Muscle of back (tissue), 11 donors: ENCODE data around the gene WNT7B. TPM values are rescaled to one million over a fixed set of nuclear protein-coding genes. Genes with fewer than 3 reads are reported as not detected.
A peak's percentile ranks its signal among the peaks of the same experiment; 100 is the strongest.
"Not testable (repeated sequence)": the region's sequence is repeated elsewhere in the genome, so short reads cannot be mapped to it uniquely, and the experiment has no call there.

Experiments used
- DNase-seq, 3 donors: peaks; one replicate each; pipeline versions ENCODE4 v3.0.0 to v3.0.0-alpha.2; 2013
- polyA plus RNA-seq, 10 donors: library from polyadenylated mRNA; unstranded; fragments of 120-200 nt; gene quantifications; one replicate each; pipeline ENCODE4 v1.2.1, GENCODE V29; 2013; ENCODE audit not compliant: insufficient read length in 10 of 10

Gene WNT7B
- polyA plus RNA-seq, 10 donors = 0.07 to 4.9 (median 0.08) TPM

- DNase-seq = no peak
These were observed 32.1 kb upstream of the WNT7B start for GRCh38 chr22:46008836-46009596.

DNA sequence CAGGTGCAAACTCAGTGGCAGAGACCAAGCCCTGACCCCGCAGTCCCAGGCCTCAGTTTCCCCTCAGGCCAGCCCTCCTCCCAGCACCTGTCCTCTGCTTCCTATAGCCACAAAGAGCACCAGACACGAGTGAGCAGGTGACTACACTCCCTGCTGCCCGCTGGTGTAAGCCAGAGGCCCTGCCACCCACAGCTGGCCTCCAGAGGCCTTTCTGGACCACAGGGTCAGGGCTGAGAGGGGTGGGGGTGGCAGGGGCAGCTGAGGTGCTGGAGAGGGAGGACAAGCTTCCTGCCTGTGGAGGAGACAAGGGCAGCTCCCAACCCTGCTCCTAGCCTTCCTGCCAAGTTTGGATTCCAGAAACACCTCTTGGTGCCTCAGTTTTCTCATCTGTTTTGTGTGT lies 31.3 kb upstream of the WNT7B start:
- no peak for DNase-seq

- DNase-seq = peak; percentile 86 to 96 (median 90)
These were observed 30.9 kb upstream of the WNT7B start for GRCh38 chr22:46007848-46008261.

DNA sequence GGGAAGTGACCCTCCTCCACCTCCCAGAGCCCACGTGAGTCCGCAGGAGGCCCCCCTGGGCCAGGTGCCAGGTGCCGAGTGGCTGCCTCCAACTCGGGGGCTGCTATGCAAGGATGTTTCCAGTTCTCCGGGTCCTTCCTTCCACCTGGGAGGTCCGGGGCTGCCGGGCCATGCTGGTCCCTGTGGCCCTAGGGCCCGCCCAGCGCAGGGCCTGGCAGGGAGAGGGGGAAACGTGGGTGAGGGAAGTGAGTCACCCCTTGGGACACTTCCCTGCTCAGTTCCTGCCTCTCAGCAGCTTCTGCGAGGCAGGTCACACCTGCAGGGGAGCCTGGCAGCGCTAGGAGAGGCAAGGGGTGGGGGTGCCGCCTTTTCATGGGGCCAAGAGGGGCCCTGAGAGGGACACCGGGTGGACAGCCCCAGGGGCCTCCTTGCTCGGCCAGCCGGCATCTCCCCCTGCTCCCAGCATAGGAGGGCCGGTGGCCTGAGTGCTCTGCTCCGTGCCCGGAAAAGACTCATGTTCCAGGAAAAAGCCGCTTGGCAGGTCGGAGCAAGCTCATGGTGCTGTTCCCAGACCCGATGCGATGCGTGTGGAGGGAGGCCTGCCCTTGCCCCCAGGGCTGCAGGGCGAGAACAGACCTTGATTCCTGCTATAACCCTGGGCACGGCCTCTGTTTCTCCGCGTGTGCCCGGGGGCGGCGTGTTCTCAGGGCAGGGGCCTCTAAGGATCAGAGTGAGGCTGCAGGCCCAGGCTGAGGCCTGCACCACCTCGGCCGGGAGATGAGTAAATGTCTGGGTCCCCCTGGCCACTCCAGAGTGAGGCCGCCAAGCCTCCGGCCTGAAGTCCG lies 30.3 kb upstream of the WNT7B start:
- peak in 2 of 3 donors; percentile 72 to 90 for DNase-seq

DNA sequence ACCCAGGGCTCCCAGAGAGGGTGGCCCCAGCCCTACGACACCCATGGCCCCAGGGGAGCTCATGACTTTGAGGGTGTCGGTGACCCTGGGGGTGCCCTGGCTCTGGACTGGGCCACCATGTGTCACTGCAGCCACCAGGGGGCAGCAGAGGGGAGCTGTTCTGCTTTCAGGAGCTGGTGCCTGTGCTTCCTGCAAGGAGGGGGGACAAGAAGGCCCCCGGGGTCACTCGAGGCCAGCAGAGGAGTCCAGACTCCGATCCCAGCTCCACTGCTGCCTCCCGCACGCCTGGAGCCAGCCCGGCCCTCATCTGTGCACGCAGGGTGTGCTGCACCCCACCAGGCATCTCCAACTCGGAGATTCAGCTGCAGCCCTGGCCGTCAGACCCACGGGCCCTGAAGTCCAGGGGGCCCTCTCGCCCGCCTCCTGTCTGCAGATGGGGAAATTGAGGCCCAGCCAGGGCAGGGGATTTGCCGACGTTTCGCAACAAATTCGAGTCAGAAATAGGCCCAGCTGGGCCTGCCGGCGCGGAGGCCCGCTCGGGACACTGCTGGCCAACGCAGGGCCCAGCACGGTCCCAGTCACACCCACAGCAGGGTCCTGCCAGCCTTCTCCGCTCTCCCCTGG lies 29.5 kb upstream of the WNT7B start:
- peak; percentile 88 to 96 (median 95) for DNase-seq

- not testable (repeated sequence) for DNase-seq
These were observed 28.2 kb upstream of the WNT7B start for GRCh38 chr22:46005116-46005705.

- DNase-seq = no peak
These were observed 27.3 kb upstream of the WNT7B start for GRCh38 chr22:46004105-46004866.

- no peak for DNase-seq
These were observed 26.5 kb upstream of the WNT7B start for GRCh38 chr22:46003271-46004091.

DNA sequence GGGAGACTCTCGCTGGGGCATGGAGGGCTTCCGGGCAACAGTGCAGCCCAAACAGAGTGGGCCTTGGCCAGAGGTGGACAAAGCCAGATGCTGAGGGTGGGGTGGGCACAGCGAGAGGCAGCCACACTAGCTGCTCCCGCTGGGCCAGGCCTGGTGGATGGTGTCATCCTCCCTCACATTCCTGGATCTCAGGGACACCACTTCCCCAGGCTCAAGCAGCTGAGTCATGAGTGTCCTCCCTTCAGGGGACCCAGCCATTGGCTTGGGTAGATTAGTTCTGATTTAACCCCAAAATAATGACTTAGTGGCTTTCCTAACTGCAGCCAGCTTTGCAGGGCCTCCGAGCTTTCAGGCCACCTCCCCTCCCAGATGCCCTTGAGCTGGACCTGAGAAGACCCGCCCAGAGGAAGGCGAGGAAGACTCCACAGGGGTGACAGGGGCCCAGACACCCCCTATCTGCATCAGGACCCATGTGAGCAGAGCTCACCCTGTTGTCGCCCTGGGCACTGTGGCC lies 25.9 kb upstream of the WNT7B start:
- DNase-seq = peak in 1 of 3 donors; percentile 53

GRCh38 chr22:46001426-46002106 lies 24.6 kb upstream of the WNT7B start:
- DNase-seq = peak in 2 of 3 donors; percentile 26 to 42

- no peak for DNase-seq
These were observed 24.1 kb upstream of the WNT7B start for GRCh38 chr22:46001046-46001425.

DNA sequence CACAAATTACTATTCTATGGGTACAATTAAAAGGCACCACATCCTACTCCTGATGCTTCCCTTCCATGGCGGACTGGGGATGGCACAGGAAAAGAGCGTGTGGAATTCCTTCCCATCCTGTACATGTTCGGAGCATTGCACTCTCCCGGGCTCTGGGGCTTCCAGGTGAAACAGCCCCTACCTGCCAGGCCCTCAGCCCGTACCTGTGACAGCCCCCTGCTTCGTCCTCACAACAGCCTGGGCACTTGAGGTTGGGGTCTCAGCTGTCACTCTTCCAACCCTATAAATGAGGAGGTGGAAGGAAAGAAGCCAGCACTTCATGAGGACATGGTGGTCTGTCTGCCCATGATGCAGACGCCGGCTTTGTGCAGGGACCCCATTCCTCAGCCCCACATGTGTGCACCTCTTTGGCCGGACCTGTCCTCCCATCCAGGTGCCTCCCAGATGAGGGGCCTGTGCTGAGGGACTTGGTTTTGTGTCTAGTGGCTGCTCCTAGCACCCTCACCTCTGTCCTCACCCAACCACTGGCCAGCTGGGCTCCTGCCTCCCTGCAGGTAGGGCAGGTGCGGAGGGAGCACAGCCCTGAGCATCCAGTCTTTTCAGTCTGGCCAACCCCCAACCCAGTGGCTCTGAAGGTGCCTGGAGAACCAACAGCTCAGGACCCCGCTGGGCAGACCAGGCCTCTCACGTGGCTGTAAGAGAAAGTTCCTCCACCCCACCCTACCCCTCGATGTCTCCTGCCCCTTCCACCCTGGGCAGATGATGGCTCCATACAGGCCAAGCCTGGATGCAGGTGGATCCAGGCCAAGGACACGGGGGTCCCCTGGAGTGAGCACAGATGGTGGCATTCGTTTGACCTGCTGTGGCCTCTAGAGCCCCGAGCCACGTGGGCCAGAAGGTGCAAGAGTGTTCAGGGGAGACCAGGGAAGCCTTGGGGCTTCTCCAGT lies 23.4 kb upstream of the WNT7B start:
- no peak for DNase-seq

- no peak for DNase-seq
These were observed 22.5 kb upstream of the WNT7B start for GRCh38 chr22:45999379-45999971.

DNA sequence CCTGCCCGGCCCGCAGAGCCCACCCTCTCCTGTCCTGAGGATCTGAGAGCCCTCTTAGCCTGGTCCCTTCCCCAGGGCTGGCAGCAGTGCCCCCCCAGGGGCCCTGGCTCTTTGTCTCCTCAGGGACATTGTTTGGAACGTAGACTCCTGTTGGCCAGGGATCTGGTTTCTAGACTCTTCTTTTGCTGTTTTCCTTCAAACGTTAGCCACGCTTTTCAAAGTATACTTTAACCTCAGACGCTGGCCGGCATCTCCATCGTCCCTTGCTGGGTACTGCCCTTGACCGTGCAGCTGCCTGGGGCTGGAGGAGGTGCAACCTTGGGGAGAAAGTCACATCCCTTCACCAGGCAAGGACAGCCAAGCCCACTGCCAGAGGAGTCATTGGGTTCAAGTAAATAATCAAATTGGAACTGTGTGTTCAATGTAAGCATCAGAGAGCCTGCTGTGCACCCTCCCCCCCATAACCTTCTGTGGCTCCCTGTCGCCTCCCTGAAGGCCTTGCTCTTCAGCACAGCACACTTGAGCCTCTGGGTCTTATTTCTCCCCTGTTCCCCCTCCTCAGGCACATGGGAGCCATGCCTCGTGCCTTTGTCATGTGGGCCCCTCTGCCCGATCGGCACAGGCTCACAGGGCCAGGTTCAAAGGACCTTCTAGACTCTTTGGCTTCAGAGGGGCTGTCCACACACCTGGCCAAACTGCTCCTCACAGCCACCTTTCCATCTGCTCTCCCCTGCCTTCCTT lies 21.8 kb upstream of the WNT7B start:
- DNase-seq = no peak

DNA sequence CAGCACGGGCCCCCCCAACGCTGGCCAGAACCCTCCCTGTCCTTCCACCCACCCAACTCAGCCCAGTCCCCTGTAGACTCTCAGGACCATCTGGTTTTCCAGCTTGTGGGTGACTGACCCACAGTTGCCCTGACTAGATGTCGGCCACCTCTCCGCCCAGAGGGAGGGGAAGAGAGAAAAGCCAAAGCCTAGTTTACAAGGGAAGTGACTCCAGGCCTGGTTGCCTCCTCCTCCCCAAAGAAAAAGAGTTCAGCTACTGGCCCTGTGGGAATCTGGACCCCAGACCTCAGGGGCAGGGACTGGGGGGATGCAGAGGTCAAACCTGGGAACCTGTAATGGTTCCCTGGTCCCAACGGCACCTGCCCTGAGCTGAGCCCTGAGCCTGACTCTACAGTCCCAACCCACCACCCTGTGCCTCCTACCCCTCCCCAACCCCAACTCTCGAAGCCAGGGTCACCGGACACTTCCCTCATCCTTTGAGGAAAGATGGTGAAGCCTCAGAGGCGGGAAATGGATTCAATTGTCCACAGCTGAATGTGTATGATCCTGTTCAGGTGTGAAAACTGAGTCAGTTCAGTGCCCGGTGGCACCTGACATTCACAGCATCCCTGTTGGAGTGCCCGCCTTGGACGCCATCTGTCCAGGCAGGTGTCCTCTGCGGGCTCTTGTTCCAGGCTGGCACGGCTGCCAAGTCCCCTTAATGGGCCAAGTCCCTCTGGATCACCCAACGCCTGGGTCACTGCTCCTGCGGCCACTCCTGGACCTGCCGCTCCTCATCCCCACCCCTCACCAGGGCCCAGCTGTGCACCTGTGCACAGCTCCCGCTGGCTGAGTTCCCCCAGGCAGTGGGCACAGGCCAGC lies 21.0 kb upstream of the WNT7B start:
- DNase-seq = no peak
